Esophagus muscularis mucosa (tissue), 4 donors: ENCODE measurements around the gene TPRN.

Source experiments
- CTCF ChIP-seq, 3 experiments: fragments of 200-600 bp in 2 of 3; fragments of 450-650 bp in 1 of 3; sonication (generic) in 2 of 3; IDR thresholded peaks; one replicate each; pipeline ENCODE4 v1.5.1; 2017 to 2019; ENCODE audit warnings: antibody characterized with exemption in 3 of 3, mild to moderate bottlenecking in 2 of 3, moderate library complexity in 1 of 3
- EP300 ChIP-seq: sonication (generic); formaldehyde crosslinking; IDR thresholded peaks from one replicate; pipeline ENCODE4 v1.6.1; 2017; ENCODE audit warnings: antibody characterized with exemption
- POLR2A ChIP-seq: fragments of 450-650 bp; IDR thresholded peaks from one replicate; pipeline ENCODE4 v1.6.1; 2017; ENCODE audit warnings: antibody characterized with exemption, moderate library complexity, mild to moderate bottlenecking, low read depth
- POLR2AphosphoS5 ChIP-seq, 2 donors: sonication (generic); formaldehyde crosslinking; IDR thresholded peaks; one replicate each; pipeline ENCODE4 v1.6.1; 2017; ENCODE audit warnings: antibody characterized with exemption in 2 of 2

- TF ChIP-seq CTCF (IDR thresholded peaks at IDR 0.05), result no peak
- TF ChIP-seq EP300, result no peak
- no peak for TF ChIP-seq POLR2A
- TF ChIP-seq POLR2AphosphoS5 (IDR thresholded peaks at IDR 0.05), result no peak
Observed at GRCh38 chr9:137221506-137222111, 21.1 kb upstream of the TPRN start.
